Upper lobe of left lung (tissue), 6 donors: ENCODE data around the gene GASK1B. TPM values are rescaled to one million over a fixed set of nuclear protein-coding genes. Genes with fewer than 3 reads are reported as not detected.

Experiments
- ATAC-seq, 2 donors: fragments of 200-7000 bp; cut with Tn5 transposase; one replicate each; pipeline ENCODE4 v1.9.1; 2022; ENCODE audit warnings: mild to moderate bottlenecking in 2 of 2, moderate library complexity in 2 of 2; ENCODE audit not compliant: low FRiP score in 2 of 2
- DNase-seq, 2 donors: peaks; one replicate each; pipeline ENCODE4 v3.0.0-alpha.2; 2019 to 2020
- H3K27ac ChIP-seq, 4 donors: fragments of 200-600 bp; sonication (generic); one replicate each; pipeline ENCODE4 v1.5.1; 2016 to 2019
- H3K27me3 ChIP-seq, 4 donors: fragments of 200-600 bp; sonication (generic); one replicate each; pipeline ENCODE4 v1.5.1; 2017 to 2019
- H3K36me3 ChIP-seq, 4 donors: fragments of 200-600 bp; sonication (generic); one replicate each; pipeline ENCODE4 v1.5.1; 2016 to 2019
- H3K4me1 ChIP-seq, 4 donors: fragments of 200-600 bp; sonication (generic); one replicate each; pipeline ENCODE4 v1.5.1; 2018 to 2019
- H3K4me3 ChIP-seq, 4 donors: fragments of 200-600 bp; sonication (generic); one replicate each; pipeline ENCODE4 v1.5.1; 2017 to 2019; ENCODE audit warnings: mild to moderate bottlenecking in 2 of 4, moderate library complexity in 1 of 4
- H3K9me3 ChIP-seq, 4 donors: fragments of 200-600 bp; sonication (generic); one replicate each; pipeline ENCODE4 v1.5.1; 2018 to 2019
- CTCF ChIP-seq, 6 experiments: fragments of 450-650 bp in 4 of 6; fragments of 200-600 bp in 2 of 6; sonication (generic) in 2 of 6; IDR thresholded peaks; one replicate each; pipeline ENCODE4 v1.5.1; 2016 to 2019; ENCODE audit warnings: antibody characterized with exemption in 6 of 6
- EP300 ChIP-seq, 4 donors: sonication (generic); formaldehyde crosslinking; IDR thresholded peaks; one replicate each; pipeline ENCODE4 v1.5.1; 2017; ENCODE audit warnings: antibody characterized with exemption in 4 of 4, control low read depth in 2 of 4
- POLR2A ChIP-seq, 4 donors: fragments of 450-650 bp; IDR thresholded peaks; one replicate each; pipeline ENCODE4 v1.5.1; 2016 to 2017; ENCODE audit warnings: antibody characterized with exemption in 4 of 4, mild to moderate bottlenecking in 2 of 4
- POLR2AphosphoS5 ChIP-seq, 2 donors: sonication (generic); formaldehyde crosslinking; IDR thresholded peaks; one replicate each; pipeline ENCODE4 v1.5.1; 2017; ENCODE audit warnings: antibody characterized with exemption in 2 of 2
- WGBS, 2 donors: methylation state at CpG; one replicate each; pipeline ENCODE4 v1.1.5; 2017 to 2018; 5-methylcytosine and 5-hydroxymethylcytosine counted together
- total RNA-seq, 6 donors: library from RNA; depleted of rRNA in 4 of 6; stranded (reverse); fragments of >200 nt in 4 of 6; gene quantifications; one replicate each; pipeline versions ENCODE4 v1.1.0 to v1.2.1, GENCODE V29; 2016 to 2021
- donor health status: DM: no; HTN: no; CAD: no; lungs with moderate emphysema.
- donor health status: DM: no; HTN: yes; CAD: no; lungs with severe emphysema.

Gene GASK1B
- total RNA-seq, 6 donors from 2014 or later = 12.6 to 35.8 (median 27.1) TPM

DNA sequence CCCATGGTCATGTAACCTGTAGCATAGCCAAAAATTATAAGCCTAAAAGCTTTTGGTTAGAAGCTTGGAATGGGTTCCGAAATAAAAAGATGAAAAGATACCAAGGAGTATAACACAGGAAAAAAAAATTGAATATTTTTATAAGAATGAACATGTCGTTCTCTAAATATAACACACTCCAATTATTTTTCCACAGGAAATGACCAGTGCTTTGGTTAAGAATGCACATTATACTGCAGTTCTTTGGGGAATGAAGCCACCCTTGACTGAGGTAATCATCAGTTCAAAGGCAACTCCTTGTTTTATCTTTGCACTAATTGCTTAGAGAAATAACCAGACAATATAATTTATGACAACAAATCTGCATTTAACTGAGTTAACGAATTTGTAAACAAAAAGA, 6.6 kb upstream of the GASK1B start:
- Histone ChIP-seq H3K4me1 (peaks cover 0 to 5% (median 0%) of the 10 kb centered on the region in 4 donors), H3K27me3 (no peaks in the 10 kb centered on the region), H3K36me3 (no peaks in the 10 kb centered on the region), H3K4me3 (no peak overlapping the region), H3K9me3 (no peaks in the 10 kb centered on the region), H3K27ac (no peak overlapping the region)
- ATAC-seq (no peak), DNase-seq (no peak)
- TF ChIP-seq POLR2A (IDR thresholded peaks at IDR 0.05) (no peak), EP300 (IDR thresholded peaks at IDR 0.05) (no peak), CTCF (IDR thresholded peaks at IDR 0.05) (no peak), POLR2AphosphoS5 (IDR thresholded peaks at IDR 0.05) (no peak)
- whole genome bisulfite sequencing, 2 donors = 70 to 72% methylated on average over 3 of the region's 3 CpGs

DNA sequence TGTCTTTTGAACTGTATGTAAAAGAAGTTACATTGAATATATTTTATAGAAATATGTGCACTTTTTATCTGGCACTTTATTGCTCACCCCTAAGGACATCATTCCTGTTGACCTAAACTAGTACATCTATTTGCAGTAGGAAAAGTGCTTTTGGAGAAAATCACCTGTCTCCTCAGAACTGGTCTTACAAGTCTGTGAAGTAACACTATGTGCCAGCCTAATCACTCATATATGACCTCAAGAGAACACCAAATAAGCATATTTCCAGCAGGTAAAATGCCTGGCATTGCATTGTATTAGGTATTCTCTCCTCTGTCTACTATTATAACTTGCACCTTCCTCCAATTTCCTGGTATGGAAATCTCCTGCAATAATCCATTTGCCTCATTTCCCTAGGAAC, 4.0 kb upstream of the GASK1B start:
- DNase-seq (no peak), ATAC-seq (peak in 1 of 2 donors; percentile 77)
- Histone ChIP-seq H3K4me3 (no peak overlapping the region), H3K27ac (peak overlapping the region in 3 of 4 donors; percentile 25 to 72 (median 47)), H3K9me3 (no peaks in the 10 kb centered on the region), H3K4me1 (peaks cover 4 to 16% (median 11%) of the 10 kb centered on the region in 4 donors), H3K36me3 (no peaks in the 10 kb centered on the region), H3K27me3 (no peaks in the 10 kb centered on the region)
- TF ChIP-seq EP300 (IDR thresholded peaks at IDR 0.05) (peak in 2 of 4 donors; percentile 22 to 96), POLR2A (IDR thresholded peaks at IDR 0.05) (no peak), CTCF (IDR thresholded peaks at IDR 0.05) (no peak), POLR2AphosphoS5 (IDR thresholded peaks at IDR 0.05) (no peak)

- DNase-seq (peak in 1 of 2 donors; percentile 80), ATAC-seq (peak; percentile 15 to 83)
- 55 to 69% methylated on average over 2 of the region's 2 CpGs for WGBS, 2 donors
- Histone ChIP-seq H3K4me3 (no peak overlapping the region), H3K4me1 (peaks cover 7 to 18% (median 13%) of the 10 kb centered on the region in 4 donors), H3K36me3 (no peaks in the 10 kb centered on the region), H3K9me3 (no peaks in the 10 kb centered on the region), H3K27ac (peak overlapping the region in 2 of 4 donors; percentile 47 to 72), H3K27me3 (no peaks in the 10 kb centered on the region)
- TF ChIP-seq POLR2A (IDR thresholded peaks at IDR 0.05) (peak in 1 of 4 donors; percentile 15), CTCF (IDR thresholded peaks at IDR 0.05) (no peak), POLR2AphosphoS5 (IDR thresholded peaks at IDR 0.05) (peak in 1 of 2 donors; percentile 38), EP300 (IDR thresholded peaks at IDR 0.05) (peak in 1 of 4 donors; percentile 92)
These were observed 3.3 kb upstream of the GASK1B start for GRCh38 chr4:158176108-158176507.

DNA sequence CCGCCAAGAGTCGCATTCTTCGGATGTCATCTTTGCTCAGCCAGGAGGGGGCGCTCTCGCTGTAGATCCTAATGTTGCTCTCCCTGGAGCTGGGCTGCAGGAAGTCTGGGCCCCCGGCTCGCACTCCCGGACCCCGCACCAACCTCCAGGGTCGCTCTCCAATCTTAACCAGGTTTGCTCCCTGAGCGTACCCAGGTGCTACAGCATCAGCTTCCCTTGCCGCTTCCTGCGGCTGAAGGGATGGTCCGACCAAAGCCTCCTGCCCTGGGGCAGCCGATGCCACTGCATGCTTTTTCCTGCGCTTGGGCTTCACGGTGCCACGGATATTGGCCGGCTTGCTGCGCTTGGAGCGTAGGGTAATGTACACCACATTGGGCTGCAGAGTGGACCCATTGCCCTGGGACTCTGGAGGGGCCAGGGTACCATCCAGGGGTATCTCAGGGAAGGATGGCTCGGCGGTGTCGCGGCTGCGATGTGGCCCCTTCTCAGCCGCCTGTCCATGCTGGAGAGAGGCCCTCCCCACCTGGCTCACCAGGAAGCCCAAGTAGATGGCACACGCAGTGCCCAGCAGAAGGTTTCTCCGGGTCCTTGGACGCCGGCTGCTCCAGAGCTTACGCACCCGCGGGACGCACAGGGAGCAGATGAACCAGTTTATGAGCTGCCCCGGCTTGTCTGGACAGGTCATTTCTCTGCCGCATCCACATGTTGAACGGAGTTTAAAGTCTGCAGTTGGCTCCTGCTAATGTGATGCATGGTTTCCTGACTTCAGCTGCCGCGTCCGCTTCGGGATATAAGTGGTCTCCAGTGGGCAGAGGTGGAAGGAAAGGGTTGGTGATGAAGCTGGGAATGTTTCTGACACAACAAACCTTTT, 1.9 kb downstream of the GASK1B start:
- DNase-seq (peak; percentile 65 to 73), ATAC-seq (peak; percentile 72 to 78)
- Histone ChIP-seq H3K4me3 (peak overlapping the region; percentile 13 to 49 (median 32)), H3K4me1 (peaks cover 9 to 41% (median 22%) of the 10 kb centered on the region in 4 donors), H3K9me3 (no peaks in the 10 kb centered on the region), H3K36me3 (no peaks in the 10 kb centered on the region), H3K27me3 (no peaks in the 10 kb centered on the region), H3K27ac (peak overlapping the region in 3 of 4 donors; percentile 16 to 78 (median 68))
- TF ChIP-seq CTCF (IDR thresholded peaks at IDR 0.05) (peak; percentile 24 to 68 (median 43)), EP300 (IDR thresholded peaks at IDR 0.05) (no peak), POLR2A (IDR thresholded peaks at IDR 0.05) (peak in 1 of 4 donors; percentile 12), POLR2AphosphoS5 (IDR thresholded peaks at IDR 0.05) (no peak)
- WGBS, 2 donors = 59 to 63% methylated on average over 21 to 34 of the region's 42 CpGs
